HG03521 (cell line): ENCODE measurements around the gene SH3BP5L.
"Not testable (repeated sequence)": the region's sequence is repeated elsewhere in the genome, so short reads cannot be mapped to it uniquely, and the experiment has no call there.

Experiments used
- ATAC-seq: cut with Tn5 transposase; IDR thresholded peaks from one replicate; pipeline ENCODE4 v1.9.1; 2021; ENCODE audit warnings: mild to moderate bottlenecking, moderate library complexity; ENCODE audit not compliant: unreplicated experiment

SH3BP5L gene

GRCh38 chr1:248811514-248812490 is 13.9 kb downstream of the SH3BP5L start:
- ATAC-seq: no peak

DNA sequence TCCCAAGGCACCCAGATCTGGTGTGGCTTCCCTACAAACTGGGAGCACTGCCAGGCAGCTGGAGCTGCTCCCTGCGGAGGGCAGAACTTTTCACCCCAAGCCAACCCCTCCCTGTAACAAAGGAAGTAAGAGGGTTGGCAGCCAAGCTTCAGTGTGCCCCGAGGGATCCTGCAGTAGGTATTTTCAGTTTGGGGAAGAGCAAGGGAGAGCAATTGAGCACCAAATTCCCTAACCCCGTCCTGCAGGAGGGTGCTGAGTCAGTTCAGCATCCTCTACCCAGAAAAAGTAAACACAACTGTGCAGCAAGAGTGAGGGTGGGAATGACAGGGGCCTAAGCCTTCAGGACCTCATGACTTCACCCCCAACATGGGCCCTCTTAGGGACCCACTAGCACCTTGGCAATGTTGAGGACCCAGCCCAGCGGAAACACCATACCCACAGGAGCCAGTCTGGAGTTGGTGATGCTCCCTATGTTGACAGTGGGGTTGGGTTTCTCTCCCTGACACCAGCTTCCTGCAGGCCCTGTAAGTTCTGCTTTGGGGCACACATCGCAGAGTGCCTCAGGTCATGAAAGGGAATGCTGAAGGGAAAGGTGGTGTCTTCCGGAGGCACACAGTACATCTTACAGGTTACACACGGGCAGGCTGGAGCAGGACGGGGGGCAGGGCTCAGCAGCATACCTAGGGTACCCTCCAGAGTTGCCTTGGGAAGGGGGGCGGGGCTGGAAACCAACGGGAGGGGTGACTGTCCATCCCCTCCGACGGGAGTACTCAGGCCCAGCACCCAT is 14.8 kb downstream of the SH3BP5L start:
- ATAC-seq: no peak

GRCh38 chr1:248810000-248810726 is 15.6 kb downstream of the SH3BP5L start:
- ATAC-seq: no peak

- ATAC-seq: no peak
Observed at GRCh38 chr1:248808876-248809275, 16.8 kb downstream of the SH3BP5L start.

DNA sequence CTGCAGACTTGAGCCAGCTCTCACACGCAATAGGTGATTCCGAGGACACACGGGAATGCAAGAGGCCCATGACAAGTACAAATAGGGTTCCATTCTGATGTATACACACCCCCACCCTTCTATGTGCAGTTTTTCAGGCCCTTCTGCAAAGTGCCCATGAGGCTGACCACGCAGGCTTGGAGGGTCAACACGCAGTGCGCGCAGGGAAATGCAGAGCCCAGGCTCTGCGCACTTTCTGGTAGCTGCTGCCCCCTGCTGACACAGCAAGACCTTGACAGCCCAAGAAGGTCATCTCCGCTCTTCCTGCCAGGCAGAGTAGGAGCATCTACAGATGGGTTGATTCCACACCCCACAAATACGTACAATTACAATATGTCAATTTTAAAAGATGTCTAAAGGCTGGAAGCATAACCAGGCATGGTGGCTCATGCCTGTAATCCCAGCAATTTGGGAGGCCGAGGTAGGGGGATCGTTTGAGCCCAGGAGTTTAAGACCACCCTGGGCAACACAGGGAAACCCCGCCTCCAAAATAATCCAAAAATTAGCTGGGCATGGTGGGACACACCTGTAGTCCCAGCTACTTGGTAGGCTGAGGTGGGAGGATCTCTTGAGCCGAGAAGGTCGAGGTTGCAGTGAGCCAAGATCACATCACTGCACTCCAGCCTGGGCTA is 18.5 kb downstream of the SH3BP5L start:
- peak; percentile 55 for ATAC-seq

DNA sequence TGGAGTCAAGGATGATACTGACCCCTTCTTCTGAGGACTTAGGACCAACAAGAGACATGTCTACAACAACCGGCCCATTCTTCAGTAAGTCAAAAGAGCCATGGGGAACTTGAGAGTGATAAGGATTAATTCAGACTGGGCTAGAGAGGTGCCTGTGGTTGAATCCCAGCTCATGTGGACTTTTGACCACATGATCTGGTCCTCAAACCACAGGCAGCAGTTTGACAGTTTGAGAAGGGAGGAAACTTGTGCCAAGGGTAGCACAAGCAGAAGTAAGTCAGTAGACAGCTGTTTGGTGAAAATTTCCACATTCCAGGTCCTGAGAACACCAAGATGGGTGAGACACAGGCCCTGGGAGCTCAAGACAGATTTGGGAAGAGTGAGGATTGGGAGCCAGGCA is 19.8 kb downstream of the SH3BP5L start:
- no peak for ATAC-seq

DNA sequence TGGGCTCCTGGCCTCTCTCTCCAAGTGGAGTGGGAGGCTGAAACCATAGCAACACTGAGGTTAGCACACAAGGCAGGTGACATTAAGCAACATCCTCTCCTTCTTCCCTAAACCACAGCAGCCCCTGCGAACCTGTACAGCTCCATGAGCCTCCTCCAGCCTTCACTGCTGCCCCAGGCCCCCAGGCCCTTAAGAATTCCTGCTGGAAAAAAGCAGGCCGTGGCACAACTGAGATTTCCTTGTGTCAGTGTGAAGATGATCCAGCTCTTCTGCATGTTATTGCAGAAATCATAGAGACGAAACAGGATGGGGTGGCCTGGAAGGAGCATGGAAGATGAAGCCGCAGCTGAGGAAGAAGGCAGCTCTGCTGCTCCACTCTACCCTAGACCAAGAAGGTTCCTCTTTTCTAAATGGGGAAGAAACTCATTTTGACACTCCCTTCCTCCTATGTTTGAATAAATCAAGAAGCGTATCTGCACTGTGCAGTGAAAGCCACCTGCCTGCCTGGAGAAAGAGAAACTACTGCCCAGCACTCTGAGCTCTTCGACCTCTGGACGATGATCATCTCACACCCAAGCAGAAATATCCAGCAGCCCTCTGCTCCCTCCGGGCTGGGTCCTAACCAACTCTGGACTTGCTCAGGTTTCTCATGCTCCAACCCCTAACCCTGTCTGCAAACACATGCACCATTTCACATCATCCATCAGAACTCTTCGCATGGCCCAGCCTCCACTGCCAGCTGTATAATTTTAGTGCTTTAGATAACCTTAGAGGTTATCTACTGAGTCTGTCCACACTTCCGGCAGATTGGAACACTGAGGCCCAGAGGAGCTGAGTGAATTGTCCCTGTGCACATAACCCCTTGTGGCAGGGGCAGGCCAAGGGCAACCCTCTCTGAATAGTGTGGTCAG is 20.7 kb downstream of the SH3BP5L start:
- ATAC-seq: peak; percentile 72

- ATAC-seq: not testable (repeated sequence)
Observed at GRCh38 chr1:248803501-248803900, 22.2 kb downstream of the SH3BP5L start.

- no peak for ATAC-seq
Observed at GRCh38 chr1:248802454-248802853, 23.3 kb downstream of the SH3BP5L start.

GRCh38 chr1:248800459-248800858 is 25.3 kb downstream of the SH3BP5L start:
- ATAC-seq: no peak

- no peak for ATAC-seq
Observed at GRCh38 chr1:248798791-248799190, 26.9 kb downstream of the SH3BP5L start.

DNA sequence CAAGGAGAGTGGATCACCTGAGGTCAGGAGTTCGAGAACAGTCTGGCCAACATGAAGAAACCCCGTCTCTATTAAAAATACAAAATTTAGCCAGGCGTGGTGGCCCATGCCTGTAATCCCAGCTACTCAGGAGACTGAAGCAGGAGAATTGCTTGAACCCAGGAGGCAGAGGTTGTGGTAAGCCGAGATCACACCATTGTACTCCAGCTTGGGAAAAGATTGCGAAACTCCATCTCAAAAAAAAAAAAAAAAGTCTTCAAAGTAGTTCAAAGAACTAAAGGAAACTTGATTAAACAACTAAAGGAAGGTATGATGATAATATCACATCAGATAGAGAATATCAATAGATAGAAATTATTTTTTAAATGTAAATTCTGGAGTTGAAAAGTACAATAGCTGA is 31.1 kb downstream of the SH3BP5L start:
- not testable (repeated sequence) for ATAC-seq

DNA sequence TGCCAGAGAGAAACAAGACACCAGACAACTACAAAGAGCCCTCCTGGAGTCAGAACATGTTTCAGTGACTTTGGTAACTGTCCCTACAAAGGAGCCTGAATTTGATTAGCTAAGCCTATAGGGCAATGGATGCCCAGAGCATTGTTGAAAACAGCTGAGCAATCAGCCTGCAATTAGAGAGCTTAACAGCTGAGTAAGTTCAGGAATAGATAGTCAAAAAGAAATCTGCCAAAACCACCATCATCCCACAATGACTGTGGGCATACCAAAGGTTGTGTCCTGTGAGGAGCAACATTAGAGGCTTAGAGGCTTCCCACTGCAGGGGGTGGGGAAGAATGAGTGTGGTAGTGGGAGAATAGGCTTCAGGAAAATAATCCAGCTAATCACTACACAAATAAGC is 32.1 kb downstream of the SH3BP5L start:
- ATAC-seq: peak; percentile 80

DNA sequence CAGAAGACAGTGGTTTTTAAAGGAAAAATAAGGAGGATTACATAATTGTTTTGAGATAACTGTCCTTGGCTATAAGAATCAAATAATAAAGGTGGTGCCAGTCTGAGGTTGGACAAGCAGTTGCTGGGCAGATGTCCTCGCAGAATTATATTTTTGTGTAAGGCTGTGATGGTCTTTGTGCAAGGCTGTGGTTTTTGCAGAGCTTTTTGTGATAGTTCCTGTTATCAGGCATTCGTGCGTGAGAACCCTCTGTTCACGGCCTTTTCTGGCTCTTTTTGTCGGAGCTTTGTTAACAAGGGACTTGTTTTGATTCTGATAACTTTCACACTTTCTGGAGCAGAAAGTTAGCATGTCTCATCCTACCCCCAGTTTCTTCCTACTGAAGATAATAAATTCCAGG is 33.4 kb downstream of the SH3BP5L start:
- ATAC-seq: no peak

DNA sequence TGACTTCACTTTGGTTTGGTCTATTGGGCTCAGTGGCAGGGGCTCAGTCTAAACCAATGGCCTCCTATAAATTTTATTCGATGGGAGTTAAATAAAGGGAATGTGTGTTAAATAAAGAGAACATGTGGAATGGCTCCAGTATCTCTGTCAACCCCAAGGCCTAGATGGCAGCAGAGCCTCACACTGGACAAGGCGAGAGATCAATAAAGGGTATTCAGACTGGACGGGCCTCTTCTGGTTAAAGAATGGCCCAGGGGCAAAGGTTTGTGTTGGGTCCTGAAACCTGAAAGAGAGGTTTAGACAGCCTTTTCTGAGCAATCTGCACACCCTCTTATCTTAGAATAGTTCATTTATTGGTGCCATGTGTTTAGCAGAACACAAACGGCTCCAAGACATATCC is 34.7 kb downstream of the SH3BP5L start:
- no peak for ATAC-seq

DNA sequence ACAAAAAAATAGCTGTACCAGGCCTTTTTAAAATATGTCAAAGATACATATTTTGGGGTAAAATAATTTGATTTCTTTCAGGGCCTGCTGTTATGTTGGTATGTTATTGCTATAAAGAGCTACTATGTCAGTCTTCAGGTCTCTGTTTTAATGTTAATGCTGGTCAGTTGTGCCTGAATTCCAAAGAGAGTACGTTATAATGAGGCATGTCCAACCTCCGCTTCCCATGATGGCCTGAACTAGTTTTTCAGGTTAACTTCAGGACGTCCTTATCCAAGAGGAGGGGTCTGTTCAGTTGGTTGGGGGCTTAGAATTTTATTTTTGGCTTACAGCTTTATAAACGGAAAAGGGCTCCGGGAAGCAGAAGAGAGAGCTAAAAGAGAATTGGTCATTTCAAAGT is 35.3 kb downstream of the SH3BP5L start:
- ATAC-seq: no peak

DNA sequence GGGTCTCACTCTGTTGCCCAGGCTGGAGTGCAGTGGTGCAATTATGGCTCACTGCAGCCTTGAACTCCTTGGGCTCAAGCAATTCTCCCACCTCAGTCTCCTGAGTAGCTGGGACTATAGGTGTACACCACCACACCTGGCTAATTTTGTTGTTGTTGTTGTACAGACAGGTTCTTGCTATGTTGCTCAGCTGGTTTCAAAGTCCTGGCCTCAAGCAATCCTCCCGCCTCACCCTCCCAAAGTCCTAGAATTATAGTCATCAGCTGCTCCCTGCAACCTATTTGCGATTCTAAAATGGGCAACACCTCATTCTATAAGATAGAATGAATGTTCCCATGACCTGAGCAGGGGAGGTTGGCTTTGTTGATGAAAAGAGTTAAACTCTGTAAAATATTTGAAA is 36.4 kb downstream of the SH3BP5L start:
- not testable (repeated sequence) for ATAC-seq

DNA sequence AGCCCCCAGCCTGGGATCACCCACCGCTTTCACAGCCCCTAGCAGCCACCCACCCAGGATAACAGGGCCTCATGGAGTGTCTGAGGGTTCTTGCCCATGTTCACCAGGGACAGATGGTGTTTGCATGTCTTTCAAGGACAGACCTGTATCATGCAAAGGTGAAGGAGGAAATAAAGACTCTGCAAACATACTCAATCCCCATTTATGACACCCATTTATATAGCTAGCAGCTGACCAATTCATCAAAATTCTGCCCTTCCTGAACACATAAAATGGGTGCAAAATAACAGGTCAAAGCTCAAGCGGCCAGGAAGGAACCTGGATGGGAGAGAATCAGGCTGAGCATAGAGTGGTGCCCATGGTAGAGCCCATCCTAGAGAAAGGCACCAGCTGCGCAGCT is 37.4 kb downstream of the SH3BP5L start:
- ATAC-seq: no peak

DNA sequence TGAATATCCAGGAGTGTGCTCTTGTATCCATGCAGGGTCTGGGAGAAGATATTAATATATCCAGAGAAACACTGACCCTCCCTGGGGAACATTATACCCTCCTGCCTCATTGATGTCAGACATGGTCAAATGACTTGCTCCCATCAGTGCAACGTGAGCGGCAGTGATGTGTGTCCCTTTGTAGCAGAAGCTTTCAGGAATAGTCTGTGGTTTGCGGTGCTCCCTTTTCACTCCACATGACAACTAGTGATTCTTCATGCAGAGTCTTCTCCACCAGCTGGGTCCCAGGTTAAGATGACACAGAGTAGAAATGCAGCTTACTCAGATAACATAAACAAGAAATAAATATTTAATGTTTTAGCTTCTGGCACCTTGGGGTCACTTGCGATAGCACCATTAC is 38.3 kb downstream of the SH3BP5L start:
- ATAC-seq: no peak

DNA sequence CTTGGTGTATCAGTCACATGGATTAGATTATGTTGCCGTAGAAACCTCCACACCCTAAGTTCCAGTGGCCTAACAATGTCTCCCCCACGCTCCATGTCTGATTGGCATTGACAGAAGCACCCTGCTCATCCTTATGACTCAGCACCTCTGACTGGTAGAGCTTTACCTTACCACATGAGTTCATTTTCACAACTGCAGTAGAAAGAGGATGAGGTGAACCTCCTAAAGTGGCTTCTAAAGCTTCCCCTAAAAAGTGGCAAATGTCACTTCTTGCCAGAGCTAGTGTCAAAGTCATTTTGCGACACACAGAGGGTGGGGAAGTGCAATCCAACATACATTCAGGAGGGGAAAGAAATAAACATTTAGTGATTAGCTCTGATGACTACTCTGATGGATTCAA is 39.6 kb downstream of the SH3BP5L start:
- no peak for ATAC-seq
